Nucleus accumbens (tissue), 56 donors: ENCODE results near the gene CXCL8.
"Not testable (repeated sequence)": the region's sequence is repeated elsewhere in the genome, so short reads cannot be mapped to it uniquely, and the experiment has no call there.

Source experiments
- DNase-seq, 56 donors: peaks; one replicate each; lab custom pipeline; 2025; lab: John Stamatoyannopoulos, UW

The CXCL8 gene

DNA sequence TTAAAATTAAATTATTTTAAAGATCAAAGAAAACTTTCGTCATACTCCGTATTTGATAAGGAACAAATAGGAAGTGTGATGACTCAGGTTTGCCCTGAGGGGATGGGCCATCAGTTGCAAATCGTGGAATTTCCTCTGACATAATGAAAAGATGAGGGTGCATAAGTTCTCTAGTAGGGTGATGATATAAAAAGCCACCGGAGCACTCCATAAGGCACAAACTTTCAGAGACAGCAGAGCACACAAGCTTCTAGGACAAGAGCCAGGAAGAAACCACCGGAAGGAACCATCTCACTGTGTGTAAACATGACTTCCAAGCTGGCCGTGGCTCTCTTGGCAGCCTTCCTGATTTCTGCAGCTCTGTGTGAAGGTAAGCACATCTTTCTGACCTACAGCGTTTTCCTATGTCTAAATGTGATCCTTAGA is at the start of gene CXCL8:
CXCL8 (plus strand) TSS at position 217 of the 426 bp plus-strand sequence; CDS start at position 307, 90 bp downstream.
- DNase-seq = peak in 16 of 56 donors; percentile 1 to 36 (median 6)

DNA sequence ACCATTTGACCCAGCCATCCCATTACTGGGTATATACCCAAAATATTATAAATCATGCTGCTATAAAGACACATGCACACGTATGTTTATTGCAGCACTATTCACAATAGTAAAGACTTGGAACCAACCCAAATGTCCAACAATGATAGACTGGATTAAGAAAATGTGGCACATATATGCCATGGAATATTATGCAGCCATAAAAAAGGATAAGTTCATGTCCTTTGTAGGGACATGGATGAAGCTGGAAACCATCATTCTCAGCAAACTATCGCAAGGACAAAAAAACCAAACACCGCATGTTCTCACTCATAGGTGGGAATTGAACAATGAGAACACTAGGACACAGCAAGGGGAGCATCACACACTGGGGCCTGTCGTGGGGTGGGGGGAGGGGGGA is 49.2 kb upstream of the CXCL8 start:
- not testable (repeated sequence) for DNase-seq

DNA sequence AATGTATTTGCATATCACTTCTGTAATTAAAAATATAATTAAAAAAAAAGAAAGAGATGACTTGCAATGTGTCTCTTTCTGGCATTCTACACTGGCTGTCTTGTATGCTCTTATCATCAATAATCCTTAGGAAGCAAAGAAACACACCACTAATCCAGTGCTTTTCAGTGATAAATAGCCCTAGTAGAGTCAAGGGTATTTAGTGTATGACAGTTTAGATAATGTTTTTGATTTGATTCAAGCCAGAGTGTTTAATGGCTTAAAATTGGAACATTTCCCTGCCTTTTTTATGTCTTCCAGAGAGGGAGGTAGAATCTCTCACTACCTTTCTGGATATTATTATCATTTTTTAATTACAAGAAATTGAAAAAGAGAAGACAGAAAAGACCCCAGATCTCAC is 48.6 kb upstream of the CXCL8 start:
- DNase-seq = no peak

DNA sequence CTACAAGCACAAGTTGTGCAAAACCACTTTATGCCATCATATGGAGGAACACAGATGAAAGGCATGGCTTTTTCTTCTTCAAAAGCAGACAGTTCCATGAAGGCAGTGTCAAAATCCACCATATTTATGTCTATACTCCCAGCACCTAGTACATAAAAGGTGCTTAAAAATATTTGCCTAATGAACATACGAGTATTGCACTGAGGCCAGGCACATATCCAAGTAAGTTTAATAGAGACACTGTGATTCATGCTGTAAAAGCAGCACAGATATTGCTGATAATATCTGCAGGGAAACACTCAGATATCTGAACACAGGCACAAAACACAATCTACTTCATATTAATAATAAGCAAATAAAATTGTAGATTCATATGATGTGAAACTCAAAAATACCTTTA is 48.1 kb upstream of the CXCL8 start:
- no peak for DNase-seq

DNA sequence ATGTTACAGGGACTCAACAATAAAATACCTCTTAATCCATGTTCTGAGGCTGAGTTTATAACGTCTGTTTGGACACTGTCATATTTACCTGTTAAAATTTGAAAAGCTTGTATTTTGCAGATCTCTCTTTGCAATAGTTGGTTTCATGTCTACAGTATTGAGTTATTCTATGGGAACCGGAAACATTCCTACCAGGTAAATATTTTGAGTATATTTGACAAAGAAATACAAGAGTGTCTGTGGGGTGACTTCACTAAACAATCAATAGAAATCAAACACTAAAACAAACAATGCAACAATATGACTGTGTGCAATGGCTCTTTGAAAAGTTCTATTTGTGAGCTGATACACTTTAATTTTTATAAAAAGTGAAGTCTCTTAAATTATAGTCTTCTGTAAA is 47.7 kb upstream of the CXCL8 start:
- no peak for DNase-seq

DNA sequence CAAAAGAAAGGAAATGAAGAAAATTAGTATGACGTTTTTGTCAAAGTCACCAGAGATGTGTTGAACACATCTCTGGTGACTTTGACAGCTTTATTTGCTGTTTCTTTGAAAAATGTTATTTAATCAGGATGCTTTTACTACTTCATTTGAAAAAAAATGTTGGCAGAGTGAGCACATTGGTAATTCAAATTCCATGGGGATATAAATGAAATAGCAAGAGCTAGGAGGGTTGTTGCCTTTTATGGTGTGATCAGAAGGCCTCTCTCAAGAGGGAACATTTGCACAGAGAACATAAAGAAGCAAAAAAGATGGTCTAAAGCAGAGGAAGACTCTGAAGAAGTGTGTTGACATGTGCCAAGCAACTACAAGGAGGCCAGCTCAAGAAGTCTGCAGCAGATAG is 46.6 kb upstream of the CXCL8 start:
- no peak for DNase-seq

DNA sequence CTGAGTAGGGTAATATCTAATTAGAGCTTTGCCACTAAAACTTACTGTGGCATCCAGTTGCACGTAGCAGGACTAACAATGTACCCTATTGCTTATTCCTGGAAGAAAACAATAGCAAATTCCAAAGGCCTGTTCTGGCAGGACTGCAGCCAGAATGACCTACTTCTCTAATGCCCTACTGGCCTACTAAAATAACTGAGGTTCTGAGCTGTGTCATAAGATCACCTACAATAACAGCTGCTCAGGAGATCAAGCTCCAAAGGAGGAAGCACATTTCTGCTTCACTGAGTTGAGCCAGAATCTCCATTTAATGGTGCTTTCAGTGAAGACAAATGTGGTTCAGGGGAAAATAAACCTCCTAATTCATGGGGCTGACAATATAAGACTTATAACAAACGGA is 42.2 kb upstream of the CXCL8 start:
- no peak for DNase-seq

DNA sequence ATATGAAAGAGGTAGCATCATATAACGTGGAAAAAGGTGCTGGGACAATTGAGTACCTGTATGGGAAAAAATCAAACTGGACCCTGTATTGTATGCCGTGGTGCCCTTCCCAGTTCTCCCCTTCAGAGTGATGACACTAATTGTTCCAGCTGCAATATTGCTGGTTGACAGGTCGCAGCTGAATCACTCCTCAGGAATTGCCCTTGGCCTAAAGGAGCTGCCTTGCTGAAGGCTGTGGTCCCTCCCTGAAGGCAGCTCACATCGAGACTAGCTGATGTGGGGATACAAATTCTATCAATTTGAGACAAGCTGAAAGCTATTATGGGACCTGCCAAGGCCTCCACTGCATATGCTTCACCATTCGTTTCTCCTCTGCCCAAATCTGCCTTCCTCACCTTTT is 39.3 kb upstream of the CXCL8 start:
- no peak for DNase-seq

DNA sequence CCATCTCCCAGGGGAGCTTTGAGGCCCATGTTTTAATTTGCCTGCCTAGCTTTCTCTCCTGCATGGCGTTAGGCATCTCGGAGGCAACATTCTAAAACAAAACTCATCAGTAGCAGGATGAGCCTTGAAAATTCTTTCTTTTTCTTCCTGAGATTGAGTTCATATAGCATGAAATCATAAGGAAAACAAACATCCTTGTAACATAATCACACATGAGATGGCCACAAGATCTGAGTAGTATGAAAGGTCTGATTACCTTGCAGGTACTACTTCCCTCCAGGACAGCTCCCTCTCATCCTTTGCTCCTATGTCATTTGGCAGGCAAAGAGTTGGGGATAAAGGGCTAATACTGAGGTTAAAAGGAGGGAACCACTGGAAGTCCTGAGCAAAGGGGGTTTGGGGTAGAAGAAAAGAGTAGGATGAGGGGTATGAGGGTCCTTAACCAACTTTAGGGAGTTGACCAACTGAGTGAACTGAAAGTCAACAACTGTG is 37.5 kb upstream of the CXCL8 start:
- no peak for DNase-seq

DNA sequence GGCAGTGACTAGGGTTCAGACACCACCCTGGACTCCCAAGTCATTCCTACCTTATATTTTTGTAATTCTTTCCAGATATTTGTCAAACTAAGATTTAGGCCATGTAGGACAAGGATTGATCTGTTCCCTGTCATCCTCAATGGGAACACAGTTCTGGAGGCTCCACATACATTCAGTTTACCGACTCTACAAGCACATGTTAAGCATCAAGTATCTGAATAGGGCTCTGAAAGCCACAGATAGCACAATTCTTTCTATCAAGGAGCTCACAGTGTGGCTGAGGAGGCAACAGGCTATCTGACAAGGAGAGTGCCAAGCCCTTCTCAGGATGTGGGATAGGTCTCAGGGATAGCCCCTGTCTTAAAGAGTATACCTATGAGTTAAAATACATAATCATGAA is 37.0 kb upstream of the CXCL8 start:
- no peak for DNase-seq

DNA sequence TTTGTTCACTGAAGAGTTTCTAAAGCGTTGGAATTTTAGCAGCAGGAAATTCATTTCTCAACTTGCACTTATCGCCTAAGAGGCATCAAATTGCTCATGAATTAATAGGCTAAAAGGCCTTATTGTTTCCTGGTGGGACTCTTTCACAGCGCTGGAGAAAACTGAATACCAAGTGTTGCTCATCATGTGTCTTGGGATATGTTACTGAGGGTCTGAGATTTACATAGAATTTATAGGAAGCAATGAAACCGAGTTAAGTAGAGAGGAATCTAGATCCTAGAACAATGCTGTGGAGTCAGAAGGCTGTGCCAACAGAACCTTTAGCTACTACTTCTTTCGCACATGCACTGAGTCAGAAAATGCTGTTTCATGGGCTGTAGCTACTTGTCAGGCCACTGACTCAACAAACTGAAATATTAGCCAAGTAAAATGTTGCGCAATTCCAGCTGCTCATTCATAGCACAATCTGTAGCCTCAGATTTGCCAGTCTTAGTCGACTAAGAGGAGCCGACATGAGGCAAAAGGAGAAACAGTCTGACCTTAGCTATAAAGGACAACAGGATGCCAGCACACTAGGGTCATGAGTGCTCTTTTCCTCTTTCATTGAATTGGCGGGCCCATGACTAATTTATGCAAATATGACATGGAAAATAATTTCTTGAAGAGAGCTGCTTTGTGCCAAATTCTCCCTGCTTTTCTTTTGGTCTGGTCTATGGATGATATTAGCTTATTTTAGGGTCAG is 35.9 kb upstream of the CXCL8 start:
- DNase-seq = no peak

DNA sequence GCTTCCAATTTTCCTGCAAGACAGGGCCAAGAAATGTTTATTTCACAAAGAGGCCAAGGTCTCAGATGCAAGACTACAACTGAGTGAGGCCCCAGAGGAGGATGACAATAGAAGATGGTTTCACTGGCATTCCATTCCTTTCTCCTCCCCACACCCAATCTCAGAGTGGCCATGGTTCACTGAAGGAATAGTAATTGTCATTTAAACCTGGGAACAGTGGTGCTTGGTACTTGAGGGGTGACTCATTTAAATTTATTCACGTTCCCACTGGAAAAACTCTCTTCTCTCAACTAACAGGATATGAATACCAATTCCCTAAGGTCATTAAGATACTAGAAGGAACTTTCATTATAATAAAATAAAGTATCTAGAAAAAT is 35.3 kb upstream of the CXCL8 start:
- DNase-seq = no peak

DNA sequence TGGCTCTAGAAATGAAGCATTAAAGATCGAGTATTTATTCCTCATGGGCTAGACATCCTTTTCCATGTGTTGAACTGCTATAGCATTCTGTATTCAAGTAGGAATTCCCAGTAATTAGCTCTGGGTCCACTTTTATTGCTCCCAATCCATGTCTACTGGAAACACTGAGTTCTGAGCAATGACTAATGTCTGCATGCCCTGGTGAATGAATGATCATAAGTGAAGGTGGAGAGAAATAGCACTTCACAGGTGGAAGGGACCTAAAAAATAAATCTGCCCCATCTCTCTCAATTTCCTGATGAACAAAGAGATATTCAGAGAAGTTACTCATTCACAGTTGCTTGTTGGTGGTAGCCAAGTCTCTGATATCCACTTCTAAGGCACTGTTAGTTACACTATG is 34.6 kb upstream of the CXCL8 start:
- no peak for DNase-seq

DNA sequence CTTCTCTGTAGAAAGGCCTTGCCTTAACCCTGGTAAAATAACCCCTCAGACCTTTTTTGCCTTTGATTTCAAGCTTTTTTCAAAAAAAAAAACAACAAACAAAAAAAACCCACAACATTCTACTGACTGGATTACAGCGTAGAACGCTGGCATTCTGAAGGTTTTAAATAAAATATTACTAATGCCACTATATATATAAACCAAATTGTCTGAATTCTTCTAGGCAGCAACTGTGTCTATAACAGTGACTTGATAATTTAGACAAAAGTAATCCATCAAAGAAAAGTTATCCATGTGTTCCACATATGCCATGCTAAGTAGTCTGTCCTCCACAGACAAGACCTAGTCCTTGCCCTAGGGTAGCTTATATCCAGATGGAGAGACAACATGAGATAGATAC is 33.6 kb upstream of the CXCL8 start:
- no peak for DNase-seq

DNA sequence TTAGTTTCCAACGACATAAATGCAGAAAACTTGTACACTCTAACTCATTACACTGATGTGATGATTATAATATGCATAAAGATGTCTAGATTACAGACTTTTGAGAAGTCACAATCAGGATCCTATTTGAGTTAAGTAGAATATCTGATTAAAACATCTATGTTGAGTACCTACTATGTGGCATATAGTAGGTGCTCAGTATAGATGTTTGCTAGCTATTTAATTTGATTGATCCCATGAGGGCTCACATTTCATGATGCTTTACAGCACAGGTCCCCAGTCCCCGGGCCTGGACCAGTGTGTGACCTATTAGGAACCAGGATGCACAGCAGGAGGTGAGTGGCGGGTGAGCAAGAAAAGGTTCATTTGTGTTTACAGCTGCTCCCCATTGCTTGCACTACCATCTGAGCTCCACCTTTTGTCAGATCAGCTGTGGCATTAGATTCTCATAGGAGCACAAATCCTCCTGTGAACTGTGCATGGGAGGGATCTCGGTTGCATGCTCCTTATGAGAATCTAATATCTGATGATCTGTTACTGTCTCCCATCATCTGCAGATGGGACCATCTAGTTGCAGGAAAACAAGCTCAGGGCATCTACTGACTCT is 33.0 kb upstream of the CXCL8 start:
- no peak for DNase-seq

DNA sequence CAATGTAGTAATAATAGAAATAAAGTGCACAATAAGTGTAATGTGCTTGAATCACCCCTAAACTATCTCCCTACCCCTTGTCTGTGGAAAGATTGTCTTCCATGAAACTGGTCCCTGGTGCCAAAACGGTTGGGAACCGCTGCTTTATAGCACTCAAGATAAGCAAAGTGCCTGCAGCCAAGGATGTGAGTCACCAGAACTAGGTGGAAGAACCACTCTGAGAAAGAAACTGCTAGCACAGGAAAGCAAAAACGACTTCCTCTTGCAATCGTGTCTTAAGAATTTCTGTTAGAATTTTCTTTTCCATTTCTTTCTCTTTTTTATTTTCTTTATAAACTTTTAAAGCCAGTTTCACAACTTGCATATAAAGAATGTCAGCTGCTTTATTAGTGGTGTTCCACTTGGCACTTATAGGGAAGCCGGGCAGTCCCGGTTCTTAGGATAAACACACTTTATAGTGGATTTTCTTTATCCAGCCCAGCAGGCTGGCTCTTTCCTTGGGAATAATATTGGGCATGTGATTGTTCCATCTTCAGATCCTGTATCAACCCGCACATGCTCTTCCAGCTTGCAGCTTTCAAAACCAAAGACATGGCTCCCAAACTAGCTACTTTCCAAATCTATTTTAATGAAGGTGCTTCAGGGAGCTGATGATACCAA is 32.3 kb upstream of the CXCL8 start:
- DNase-seq = no peak

DNA sequence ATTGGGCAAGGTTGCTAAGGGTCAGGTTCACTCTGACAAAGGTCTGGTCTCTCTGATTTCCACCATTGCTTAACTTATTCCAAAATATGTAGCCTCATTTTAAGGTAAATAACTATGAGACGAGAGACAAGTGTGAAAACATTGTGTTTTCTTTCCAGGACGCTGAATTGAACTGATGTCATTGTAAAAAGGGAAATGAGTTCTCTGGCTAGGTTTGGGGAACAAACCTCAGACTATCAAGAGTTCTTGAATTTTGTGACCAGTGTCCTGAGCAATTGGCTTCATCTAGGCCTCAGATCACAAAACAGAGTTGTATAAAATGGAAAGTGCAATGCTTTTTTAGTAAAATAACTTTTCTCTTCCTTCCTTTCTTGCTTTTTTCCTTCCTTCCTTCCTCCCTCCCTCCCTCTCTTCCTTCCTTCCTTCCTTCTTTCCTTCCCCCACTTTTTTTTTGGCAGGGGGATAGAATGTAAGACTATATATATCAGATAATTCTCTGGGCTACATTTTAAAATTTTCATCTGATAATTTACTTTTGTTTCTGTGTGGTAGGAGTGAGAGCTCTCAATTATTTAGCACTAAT is 30.8 kb upstream of the CXCL8 start:
- DNase-seq = no peak

DNA sequence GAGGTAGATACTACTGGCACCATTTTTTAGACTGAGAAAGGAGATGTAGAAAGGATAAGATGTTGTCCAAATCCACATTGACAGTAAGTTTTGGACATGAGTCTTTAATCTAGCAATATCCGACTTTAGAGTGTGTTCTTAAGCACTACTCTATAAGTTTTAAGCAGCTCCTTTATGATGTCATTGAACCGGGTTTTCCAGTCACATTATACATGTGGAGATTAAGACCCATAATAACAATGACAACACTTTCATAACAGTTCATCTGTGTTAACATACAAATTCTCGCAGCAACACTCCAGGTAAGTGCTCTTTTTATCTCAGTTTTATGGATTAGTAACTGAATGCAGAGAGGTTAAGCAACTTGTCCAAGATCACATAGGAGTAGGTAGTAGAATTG is 30.3 kb upstream of the CXCL8 start:
- DNase-seq = no peak

DNA sequence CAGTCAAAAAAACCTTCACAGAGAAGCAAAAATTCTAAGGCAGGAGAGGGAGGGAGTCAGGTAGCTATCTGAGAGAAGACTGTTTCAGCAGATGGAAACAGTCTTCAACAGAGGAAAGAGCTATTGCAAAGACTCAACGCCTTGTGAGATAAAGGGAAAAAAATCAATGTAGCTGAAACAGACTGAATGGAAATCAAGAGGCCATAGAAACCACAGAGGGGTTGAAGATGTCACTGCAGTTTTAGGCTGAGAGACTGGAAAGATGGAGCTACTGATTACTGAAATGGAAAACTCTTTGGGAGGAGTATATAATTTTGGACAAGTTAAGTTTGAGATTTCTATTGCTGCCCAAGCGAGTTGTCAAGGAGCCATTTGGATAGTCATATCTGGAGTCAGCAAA is 28.4 kb upstream of the CXCL8 start:
- no peak for DNase-seq

DNA sequence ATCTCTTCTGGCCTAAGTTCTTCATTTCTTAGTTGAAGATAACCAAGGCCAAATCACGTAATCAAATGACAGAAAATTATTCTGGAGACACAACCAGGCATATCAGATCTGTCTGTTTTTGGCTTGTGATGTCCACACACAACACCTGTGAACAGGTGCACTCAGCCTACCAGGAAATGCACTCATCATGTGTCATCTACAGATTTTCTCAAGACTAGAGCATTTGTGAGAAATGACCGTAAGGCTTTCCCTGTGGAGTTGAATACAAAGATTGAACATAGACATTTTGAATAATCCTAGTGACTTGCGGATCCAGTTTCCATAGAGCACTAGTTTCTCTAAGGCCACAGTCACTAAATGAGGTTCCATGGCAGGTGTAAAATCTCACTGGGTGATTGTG is 26.7 kb upstream of the CXCL8 start:
- no peak for DNase-seq

DNA sequence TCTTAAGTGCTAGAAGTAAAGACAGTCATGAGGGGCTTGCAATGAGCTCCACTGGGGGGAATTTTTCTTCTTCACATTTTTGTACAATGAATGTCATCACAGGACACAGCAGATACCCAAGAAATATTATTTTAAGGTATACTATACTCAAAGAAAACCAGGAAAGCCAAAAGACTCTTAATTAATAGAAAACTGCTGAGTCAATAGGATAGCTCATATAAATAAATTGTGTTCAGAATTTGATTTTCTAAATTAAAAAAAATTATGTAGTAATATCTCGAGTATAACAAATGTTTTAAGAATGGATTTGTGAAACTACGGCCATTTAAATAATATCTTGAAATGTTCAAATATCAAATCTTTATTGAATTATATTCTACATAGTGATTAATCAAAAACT is 25.7 kb upstream of the CXCL8 start:
- no peak for DNase-seq

DNA sequence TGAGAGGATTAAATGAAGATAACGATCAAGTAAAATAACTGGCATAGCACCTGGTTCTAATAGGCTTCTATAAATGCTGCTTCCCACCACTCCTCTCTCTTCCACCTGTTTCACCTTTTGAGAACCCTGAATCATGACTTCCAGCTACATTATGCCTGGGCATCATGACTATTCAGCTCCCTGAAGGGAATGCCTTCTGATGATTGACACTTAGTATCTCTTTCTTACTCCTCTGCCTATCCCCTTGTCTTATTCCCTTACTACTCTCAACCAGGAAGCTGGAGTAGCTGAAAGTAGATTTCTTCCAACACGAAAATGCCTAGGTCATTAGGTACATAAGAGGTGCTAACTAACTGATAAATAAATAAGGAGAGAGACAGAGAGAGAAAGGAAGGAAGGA is 24.7 kb upstream of the CXCL8 start:
- no peak for DNase-seq
